ENCODE data around the gene KISS1R. TPM values are rescaled to one million over a fixed set of nuclear protein-coding genes. Genes with fewer than 3 reads are reported as not detected.

KISS1R gene
- total RNA-seq (0.69 TPM), polyA plus RNA-seq (ENCODE audit: insufficient read depth, low read depth, low replicate concordance) (not detected)
- long read RNA-seq, donor 1, partial matches to known transcripts, result 0 of 1 reads
- long read RNA-seq, donor 1, other reads (novel, unspliced or antisense), result 0 of 1 reads
- long read RNA-seq, donor 2, result 0 reads
- long read RNA-seq, donor 3, partial matches to known transcripts, result 0 of 3 reads
- long read RNA-seq, donor 3, other reads (novel, unspliced or antisense), result 0 of 3 reads
- long read RNA-seq, donor 4, partial matches to known transcripts, result 0 of 1 reads
- long read RNA-seq, donor 4, other reads (novel, unspliced or antisense), result 0 of 1 reads
- long read RNA-seq, donor 5, result 0 reads
- long read RNA-seq, donor 6, partial matches to known transcripts, result 0 of 2 reads
- long read RNA-seq, donor 6, other reads (novel, unspliced or antisense), result 0 of 2 reads
- long read RNA-seq, donor 7, result 0 reads
- long read RNA-seq, donor 8, result 0 reads
- long read RNA-seq, donor 9, result 0 reads
- long read RNA-seq, donor 10, result 0 reads

- peaks cover 9% of the 10 kb centered on the region for H3K27me3 ChIP-seq (ENCODE audit: control insufficient read depth, insufficient read depth, low read length)
- peaks cover 0 to 11% (median 3%) of the 10 kb centered on the region in 3 donors for H3K4me1 ChIP-seq (ENCODE audit: control insufficient read depth in 2 of 3, insufficient read depth in 2 of 3, low read depth in 1 of 3, low read length in 3 of 3)
These were observed at the start of gene KISS1R for GRCh38 chr19:917323-918151. KISS1R (plus strand) TSS chr19:917333; CDS start chr19:917503, 170 bp downstream.

GRCh38 chr19:867855-868457 lies 49.2 kb upstream of the KISS1R start:
- no peak for FAIRE-seq
- peak in 1 of 5 donors; percentile 79 for DNase-seq
- Histone ChIP-seq H3K9me3 (ENCODE audit: control insufficient read depth in 2 of 3, insufficient read depth in 1 of 3, low read length in 3 of 3) (no peaks in the 10 kb centered on the region), H3K4me3 (ENCODE audit: low read length in 3 of 3) (no peak overlapping the region), H3K9ac (ENCODE audit: low read length in 3 of 3) (no peak overlapping the region), H3K27me3 (ENCODE audit: control insufficient read depth, insufficient read depth, low read length) (no peaks in the 10 kb centered on the region), H3K4me1 (ENCODE audit: control insufficient read depth in 2 of 3, insufficient read depth in 2 of 3, low read depth in 1 of 3, low read length in 3 of 3) (peaks cover 0 to 10% (median 0%) of the 10 kb centered on the region in 3 donors), H3K36me3 (ENCODE audit: control insufficient read depth in 2 of 3, insufficient read depth in 3 of 3, low read length in 3 of 3) (peaks cover 0 to 4% (median 0%) of the 10 kb centered on the region in 3 donors), H3K27ac (ENCODE audit: low read depth in 2 of 2, low read length in 2 of 2) (no peak overlapping the region)
- no peak for TF ChIP-seq CTCF (IDR thresholded peaks at IDR 0.05; ENCODE audit: borderline replicate concordance, extremely low read depth, insufficient read depth)
- intact Hi-C loops (cut with DNase I), result no loop called here

More at GRCh38 chr19:917323-918151, at the start of gene KISS1R:
- no peak for FAIRE-seq
- H3K9me3 ChIP-seq (ENCODE audit: control insufficient read depth in 2 of 3, insufficient read depth in 1 of 3, low read length in 3 of 3), result no peaks in the 10 kb centered on the region
- H3K9ac ChIP-seq (ENCODE audit: low read length in 3 of 3), result no peak within 1 kb of the TSS
- no peak within 1 kb of the TSS for H3K4me3 ChIP-seq (ENCODE audit: low read length in 3 of 3)
- peak; percentile 11 for TF ChIP-seq CTCF (IDR thresholded peaks at IDR 0.05; ENCODE audit: borderline replicate concordance, extremely low read depth, insufficient read depth)
- no peak within 1 kb of the TSS for H3K27ac ChIP-seq (ENCODE audit: low read depth in 2 of 2, low read length in 2 of 2)
- intact Hi-C loops (cut with DNase I), result no loop called here
- no peaks in the 10 kb centered on the region for H3K36me3 ChIP-seq (ENCODE audit: control insufficient read depth in 2 of 3, insufficient read depth in 3 of 3, low read length in 3 of 3)
- peak in 4 of 5 donors; percentile 81 to 88 (median 82) for DNase-seq

GRCh38 chr19:868458-869244 lies 48.5 kb upstream of the KISS1R start:
- FAIRE-seq, result no peak
- no peaks in the 10 kb centered on the region for H3K27me3 ChIP-seq (ENCODE audit: control insufficient read depth, insufficient read depth, low read length)
- no peak overlapping the region for H3K9ac ChIP-seq (ENCODE audit: low read length in 3 of 3)
- TF ChIP-seq CTCF (IDR thresholded peaks at IDR 0.05; ENCODE audit: borderline replicate concordance, extremely low read depth, insufficient read depth), result no peak
- no peak overlapping the region for H3K4me3 ChIP-seq (ENCODE audit: low read length in 3 of 3)
- intact Hi-C loops (cut with DNase I), result no loop called here
- peaks cover 0 to 8% (median 0%) of the 10 kb centered on the region in 3 donors for H3K4me1 ChIP-seq (ENCODE audit: control insufficient read depth in 2 of 3, insufficient read depth in 2 of 3, low read depth in 1 of 3, low read length in 3 of 3)
- peak in 1 of 5 donors; percentile 85 for DNase-seq
- H3K27ac ChIP-seq (ENCODE audit: low read depth in 2 of 2, low read length in 2 of 2), result peak overlapping the region in 1 of 2 donors; percentile 78
- H3K36me3 ChIP-seq (ENCODE audit: control insufficient read depth in 2 of 3, insufficient read depth in 3 of 3, low read length in 3 of 3), result peaks cover 0 to 8% (median 0%) of the 10 kb centered on the region in 3 donors
- no peaks in the 10 kb centered on the region for H3K9me3 ChIP-seq (ENCODE audit: control insufficient read depth in 2 of 3, insufficient read depth in 1 of 3, low read length in 3 of 3)
